ENCODE results near the gene AUTS2.

GRCh38 chr7:70673778-70674570, 1075.7 kb downstream of the AUTS2 start:
- TF ChIP-seq POLR2A (IDR thresholded peaks at IDR 0.05; ENCODE audit: low read depth, low read length) (no peak), POLR2AphosphoS5 (IDR thresholded peaks at IDR 0.05; ENCODE audit: low read depth, low read length) (no peak)
